Astrocyte of the cerebellum (primary cell): ENCODE results near the gene PTPN20.

Source experiments
- DNase-seq: peaks from one replicate; pipeline ENCODE4 v3.0.0-alpha.2; 2011; ENCODE audit warnings: low read depth
- H3K4me3 ChIP-seq: 2 replicates; pipeline ENCODE4 v1.5.1; 2011; ENCODE audit warnings: mild to moderate bottlenecking, low read depth, low read length, moderate library complexity
- in situ Hi-C: cut with HindIII; loops from 2 replicates; pipeline ENCODE4 v1.10.0; 2017; ENCODE audit warnings: low sequenced_read_pairs
- TF ChIP-seq, protein P1 (sequence below): IDR thresholded peaks from 2 replicates; pipeline ENCODE4 v1.5.1; 2012; ENCODE audit warnings: low read length, low read depth, moderate library complexity, mild to moderate bottlenecking; ENCODE audit errors: missing control alignments

The PTPN20 gene

DNA sequence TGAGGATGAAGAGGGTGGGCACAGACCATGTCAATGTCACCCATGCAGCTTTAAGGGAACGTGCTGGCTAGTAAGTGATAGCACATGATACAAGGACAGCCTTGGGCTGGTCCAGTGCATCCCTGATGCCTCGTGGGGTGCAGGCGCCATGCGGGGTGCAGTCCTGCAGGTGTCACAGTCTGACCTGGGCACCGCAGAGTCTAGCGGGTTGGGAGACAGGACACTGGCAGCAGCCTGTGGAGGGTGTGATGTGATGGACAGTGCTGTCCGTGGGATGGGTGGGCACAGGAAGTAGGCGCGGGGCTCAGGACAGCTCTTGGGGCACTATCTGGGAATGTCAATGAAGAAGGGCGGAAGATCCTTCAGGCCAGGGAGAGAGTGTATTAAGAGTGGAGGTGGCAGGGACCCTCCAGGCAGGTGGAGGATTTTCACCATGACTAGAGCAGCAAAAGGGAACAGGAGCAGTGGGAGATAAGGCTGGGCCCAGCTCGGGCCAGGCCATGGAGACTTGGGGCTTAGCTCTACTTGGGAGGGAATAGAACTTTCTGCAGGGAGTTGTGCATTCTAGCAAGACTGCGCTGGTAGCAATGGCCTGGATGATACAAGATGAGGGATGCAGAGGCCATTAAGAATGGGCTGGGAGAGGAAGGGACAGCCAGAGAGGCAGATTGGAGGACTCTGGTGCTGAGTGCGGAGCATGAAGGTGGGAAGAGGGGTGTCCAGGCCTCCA lies 122.5 kb downstream of the PTPN20 start:
- in situ Hi-C loops = loop anchor here (25.0 kb wide), 1 partner anchor 254 kb away; no protein-coding TSS in a partner anchor
- no peak overlapping the region for H3K4me3 ChIP-seq
- TF ChIP-seq, protein P1, sequence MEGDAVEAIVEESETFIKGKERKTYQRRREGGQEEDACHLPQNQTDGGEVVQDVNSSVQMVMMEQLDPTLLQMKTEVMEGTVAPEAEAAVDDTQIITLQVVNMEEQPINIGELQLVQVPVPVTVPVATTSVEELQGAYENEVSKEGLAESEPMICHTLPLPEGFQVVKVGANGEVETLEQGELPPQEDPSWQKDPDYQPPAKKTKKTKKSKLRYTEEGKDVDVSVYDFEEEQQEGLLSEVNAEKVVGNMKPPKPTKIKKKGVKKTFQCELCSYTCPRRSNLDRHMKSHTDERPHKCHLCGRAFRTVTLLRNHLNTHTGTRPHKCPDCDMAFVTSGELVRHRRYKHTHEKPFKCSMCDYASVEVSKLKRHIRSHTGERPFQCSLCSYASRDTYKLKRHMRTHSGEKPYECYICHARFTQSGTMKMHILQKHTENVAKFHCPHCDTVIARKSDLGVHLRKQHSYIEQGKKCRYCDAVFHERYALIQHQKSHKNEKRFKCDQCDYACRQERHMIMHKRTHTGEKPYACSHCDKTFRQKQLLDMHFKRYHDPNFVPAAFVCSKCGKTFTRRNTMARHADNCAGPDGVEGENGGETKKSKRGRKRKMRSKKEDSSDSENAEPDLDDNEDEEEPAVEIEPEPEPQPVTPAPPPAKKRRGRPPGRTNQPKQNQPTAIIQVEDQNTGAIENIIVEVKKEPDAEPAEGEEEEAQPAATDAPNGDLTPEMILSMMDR = no peak
- DNase-seq = no peak

DNA sequence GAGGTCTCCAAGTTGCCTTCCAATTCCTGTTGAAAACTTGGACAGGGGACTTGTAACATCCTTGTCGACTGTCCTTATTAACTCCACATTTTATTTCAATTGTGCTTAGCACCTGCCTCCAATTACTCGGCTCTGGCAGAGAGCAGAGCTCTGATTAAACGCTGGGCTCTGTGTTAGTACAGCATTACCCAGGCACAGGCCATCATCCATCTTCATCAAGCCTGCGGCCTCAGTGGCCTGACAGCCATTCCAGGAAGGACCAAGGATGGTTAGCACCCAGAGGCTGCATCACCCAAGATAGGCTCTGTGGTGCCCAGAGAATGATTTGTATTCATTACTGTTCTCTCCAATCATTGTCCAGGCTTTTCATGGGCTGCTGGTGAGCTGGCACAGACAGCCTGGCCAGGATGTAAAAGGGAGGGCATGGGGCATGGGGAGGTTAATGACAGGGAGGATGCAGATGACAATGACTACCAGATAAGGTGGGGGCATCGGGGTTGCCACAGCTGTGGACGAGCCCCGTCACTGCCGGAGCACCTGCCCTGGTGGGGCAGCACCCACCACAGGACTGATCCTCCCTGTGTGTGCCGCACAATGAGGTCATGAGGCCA lies 123.3 kb downstream of the PTPN20 start:
- no peak for DNase-seq
- no peak overlapping the region for H3K4me3 ChIP-seq
- in situ Hi-C loops = loop anchor here (25.0 kb wide), 1 partner anchor 253 kb away; no protein-coding TSS in a partner anchor
- TF ChIP-seq, protein P1 = no peak

DNA sequence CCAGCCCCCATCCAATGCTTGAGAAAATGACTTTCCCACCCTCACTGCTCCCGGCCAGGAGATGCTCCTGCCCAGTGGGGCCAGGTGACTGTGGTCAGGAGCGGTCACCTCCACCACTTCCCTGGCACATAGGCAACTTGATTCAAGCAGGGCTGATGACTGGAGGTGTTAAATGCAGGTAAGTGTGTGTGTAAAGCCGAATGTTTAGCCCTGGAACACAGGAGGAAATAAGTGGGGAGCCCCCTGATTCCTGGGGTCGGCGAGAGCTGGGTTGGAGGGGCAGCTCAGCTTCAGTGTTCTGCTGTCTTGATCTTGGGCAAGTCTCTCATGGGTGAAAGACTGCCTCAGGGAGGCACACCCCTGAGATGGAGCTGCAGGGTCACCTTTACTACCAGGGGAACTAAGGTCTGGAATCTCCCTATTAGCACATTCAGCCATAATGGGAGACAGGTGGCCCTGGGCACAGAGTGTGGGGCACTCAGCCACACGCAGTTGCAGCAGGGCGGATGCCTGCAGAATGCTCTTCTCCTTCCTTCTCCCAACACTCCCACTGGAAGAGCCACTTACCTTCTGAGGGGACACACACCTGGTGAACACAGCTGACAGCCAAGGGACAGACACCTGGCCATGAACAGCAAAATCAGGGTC lies 124.1 kb downstream of the PTPN20 start:
- DNase-seq = no peak
- in situ Hi-C loops = loop anchor here (25.0 kb wide), 1 partner anchor 252 kb away; no protein-coding TSS in a partner anchor
- no peak overlapping the region for H3K4me3 ChIP-seq
- TF ChIP-seq, protein P1 = no peak

DNA sequence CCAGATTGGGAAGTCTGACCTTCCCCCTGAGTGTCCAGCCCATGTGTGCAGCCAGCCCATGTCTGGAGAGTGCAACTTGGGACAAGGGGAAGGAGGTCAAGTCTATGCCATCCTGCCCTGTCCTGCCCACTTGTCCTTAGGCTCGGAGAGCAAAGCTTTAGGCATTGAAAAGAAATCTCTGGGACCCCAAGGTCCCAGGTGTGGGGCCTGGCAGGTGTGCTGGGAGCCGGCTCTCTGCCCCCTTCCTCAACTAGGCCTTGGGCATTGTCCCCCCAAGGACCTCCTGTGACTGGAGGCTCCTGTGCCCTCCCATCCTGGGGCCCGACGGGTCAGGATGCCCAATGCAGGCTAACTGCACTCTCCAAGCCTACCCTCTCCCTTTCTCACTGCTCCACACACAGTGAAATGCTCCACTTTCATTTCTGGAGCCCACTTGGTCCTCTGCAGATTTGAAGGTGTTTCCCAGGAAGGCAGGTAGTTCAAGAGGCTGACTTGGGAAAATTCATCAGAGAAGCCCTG lies 124.7 kb downstream of the PTPN20 start:
- H3K4me3 ChIP-seq = no peak overlapping the region
- in situ Hi-C loops = loop anchor here (25.0 kb wide), 1 partner anchor 251 kb away; no protein-coding TSS in a partner anchor
- TF ChIP-seq, protein P1 = no peak
- DNase-seq = no peak

DNA sequence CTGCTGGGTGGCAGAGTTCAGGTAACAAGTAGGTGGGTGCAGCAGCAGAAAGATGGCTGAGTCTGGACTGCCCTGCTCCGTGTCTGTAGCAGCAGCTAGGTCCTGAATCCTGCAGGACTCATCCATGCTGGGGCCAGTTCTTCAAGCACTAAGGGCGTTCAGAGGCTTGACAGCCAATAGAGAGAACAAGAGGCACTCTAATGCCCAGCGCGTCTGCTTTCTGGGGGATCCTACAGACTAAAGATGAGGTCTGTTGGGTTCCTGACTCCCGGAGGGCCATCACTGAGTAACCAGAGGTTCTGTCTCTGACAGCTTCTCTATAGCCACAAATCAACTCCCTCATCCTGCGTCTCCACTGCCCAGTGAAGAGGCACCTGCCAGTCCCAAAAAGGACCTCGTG lies 125.5 kb downstream of the PTPN20 start:
- no peak for DNase-seq
- H3K4me3 ChIP-seq = no peak overlapping the region
- TF ChIP-seq, protein P1 = no peak
- in situ Hi-C loops = loop anchor here (25.0 kb wide), 1 partner anchor 251 kb away; no protein-coding TSS in a partner anchor
